ENCODE results near the gene PITPNC1. TPM values are rescaled to one million over a fixed set of nuclear protein-coding genes. Genes with fewer than 3 reads are reported as not detected.

PITPNC1 gene
- total RNA-seq, 1 experiment from 2014 or later: 37.5 TPM

DNA sequence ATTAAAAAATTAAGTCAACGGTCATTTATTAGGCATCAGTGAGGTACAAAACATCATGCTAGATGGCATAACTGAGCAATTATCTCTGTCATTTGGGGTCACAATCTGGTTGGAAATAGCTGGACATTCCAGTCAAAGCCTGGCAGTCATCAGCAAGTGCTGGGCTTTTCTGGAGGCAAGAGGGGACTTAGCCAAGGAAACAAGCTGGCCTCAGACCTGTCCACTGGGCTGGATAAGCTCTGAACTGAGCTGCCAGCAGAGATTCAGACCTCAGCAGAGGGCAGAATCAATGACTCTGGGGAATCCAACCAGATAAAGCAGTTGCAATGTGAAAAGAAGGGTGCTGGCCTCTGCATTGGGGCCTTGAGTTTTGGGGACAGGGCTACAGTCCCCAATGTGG lies 178.8 kb downstream of the PITPNC1 start:
- H3K4ac ChIP-seq (ENCODE audit: low read depth, low read length): no peak overlapping the region
- no peak overlapping the region for H2BK12ac ChIP-seq (ENCODE audit: insufficient read length, low read depth, low read length)
- H3K9me3 Mint-ChIP-seq: peaks cover 0 to 3% of the 10 kb centered on the region in 2 experiments; a peak in 1 of 5 replicates
- WGBS (ENCODE audit: extremely low coverage, insufficient read length, low lambda C conversion rate): no CpG with 5 or more reads among the region's 1 CpG
- no peaks in the 10 kb centered on the region for H3K27me3 ChIP-seq (ENCODE audit: insufficient read depth, low read length)
- peak overlapping the region in 1 of 3 experiments; percentile 74; a peak in 1 of 7 replicates for H3K27ac Mint-ChIP-seq
- no peak overlapping the region for H2AK5ac ChIP-seq (ENCODE audit: insufficient read length, low read length)
- H2BK5ac ChIP-seq (ENCODE audit: insufficient read length, low read length): no peak overlapping the region
- no peak overlapping the region for H3K18ac ChIP-seq (ENCODE audit: insufficient read length, low read depth, low read length)
- H3K36me3 Mint-ChIP-seq (ENCODE audit: insufficient read depth in 1 of 3, low read depth in 3 of 3): peaks cover 2 to 12% (median 2%) of the 10 kb centered on the region in 3 experiments; a peak in 6 of 7 replicates
- H3K4me1 ChIP-seq (ENCODE audit: insufficient read depth, low read length): no peaks in the 10 kb centered on the region
- no peak overlapping the region for H4K5ac ChIP-seq (ENCODE audit: insufficient read length, low read depth, low read length)
- H3K9ac ChIP-seq (ENCODE audit: extremely low read depth, insufficient read length, low read length): no peak overlapping the region
- H3K14ac ChIP-seq (ENCODE audit: insufficient read depth, low read length): no peak overlapping the region
- H3K79me2 ChIP-seq (ENCODE audit: insufficient read depth, low read length): no peaks in the 10 kb centered on the region
- no peak overlapping the region for H2BK20ac ChIP-seq (ENCODE audit: low read depth, low read length, poor library complexity, severe bottlenecking)
- no peaks in the 10 kb centered on the region for H3K23me2 ChIP-seq (ENCODE audit: insufficient read length, low read depth, low read length, poor library complexity, severe bottlenecking)
- H3K9me3 ChIP-seq (ENCODE audit: control insufficient read depth, low read depth, low read length): no peaks in the 10 kb centered on the region
- H3T11ph ChIP-seq (ENCODE audit: low read length): no peak overlapping the region
- H3K4me3 Mint-ChIP-seq: no peak overlapping the region
- peaks cover 2 to 4% of the 10 kb centered on the region in 2 experiments; a peak in 3 of 4 replicates for H3K4me1 Mint-ChIP-seq
- H2BK120ac ChIP-seq (ENCODE audit: low read depth, low read length, poor library complexity, severe bottlenecking): no peak overlapping the region
- no peak overlapping the region for H3K56ac ChIP-seq (ENCODE audit: insufficient read length, low read depth, low read length)
- H4K91ac ChIP-seq (ENCODE audit: insufficient read length, low read depth, low read length): no peak overlapping the region
- H3K79me1 ChIP-seq (ENCODE audit: insufficient read depth, low read depth, low read length, poor library complexity, severe bottlenecking): no peaks in the 10 kb centered on the region
- no peak for DNase-seq
- H3K23ac ChIP-seq (ENCODE audit: insufficient read length, low read depth, low read length): no peak overlapping the region
- H3K27ac ChIP-seq (ENCODE audit: insufficient read length, low read depth, low read length): no peak overlapping the region
- TF ChIP-seq, protein P1, sequence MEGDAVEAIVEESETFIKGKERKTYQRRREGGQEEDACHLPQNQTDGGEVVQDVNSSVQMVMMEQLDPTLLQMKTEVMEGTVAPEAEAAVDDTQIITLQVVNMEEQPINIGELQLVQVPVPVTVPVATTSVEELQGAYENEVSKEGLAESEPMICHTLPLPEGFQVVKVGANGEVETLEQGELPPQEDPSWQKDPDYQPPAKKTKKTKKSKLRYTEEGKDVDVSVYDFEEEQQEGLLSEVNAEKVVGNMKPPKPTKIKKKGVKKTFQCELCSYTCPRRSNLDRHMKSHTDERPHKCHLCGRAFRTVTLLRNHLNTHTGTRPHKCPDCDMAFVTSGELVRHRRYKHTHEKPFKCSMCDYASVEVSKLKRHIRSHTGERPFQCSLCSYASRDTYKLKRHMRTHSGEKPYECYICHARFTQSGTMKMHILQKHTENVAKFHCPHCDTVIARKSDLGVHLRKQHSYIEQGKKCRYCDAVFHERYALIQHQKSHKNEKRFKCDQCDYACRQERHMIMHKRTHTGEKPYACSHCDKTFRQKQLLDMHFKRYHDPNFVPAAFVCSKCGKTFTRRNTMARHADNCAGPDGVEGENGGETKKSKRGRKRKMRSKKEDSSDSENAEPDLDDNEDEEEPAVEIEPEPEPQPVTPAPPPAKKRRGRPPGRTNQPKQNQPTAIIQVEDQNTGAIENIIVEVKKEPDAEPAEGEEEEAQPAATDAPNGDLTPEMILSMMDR (conservative IDR thresholded peaks at IDR 0.05): no peak
- no peak overlapping the region for H2BK15ac ChIP-seq (ENCODE audit: low read depth, low read length)
- no peak overlapping the region for H4K8ac ChIP-seq (replicated peaks; ENCODE audit: insufficient read length, low read depth, low read length)
- no peaks in the 10 kb centered on the region for H4K20me1 ChIP-seq (ENCODE audit: control insufficient read depth, insufficient read depth, insufficient read length)
- H3K27me3 Mint-ChIP-seq (ENCODE audit: low read depth): no peaks in the 10 kb centered on the region
- no peak overlapping the region for H2AFZ ChIP-seq (ENCODE audit: low read length)
- no peak overlapping the region for H3K4me2 ChIP-seq (ENCODE audit: insufficient read depth, insufficient read length, low read length)

Data from H9 (cell line).